Thoracic aorta (tissue), 2 donors: ENCODE measurements around the gene TMEM11. TPM values are rescaled to one million over a fixed set of nuclear protein-coding genes. Genes with fewer than 3 reads are reported as not detected.
A peak's percentile ranks its signal among the peaks of the same experiment; 100 is the strongest.

ENCODE experiments used
- ATAC-seq: fragments of 150-250 bp; one replicate; pipeline ENCODE4 v1.8.0; 2017; ENCODE audit warnings: low read depth; ENCODE audit not compliant: insufficient number of reproducible peaks, low FRiP score
- DNase-seq: peaks from one replicate; pipeline ENCODE4 v3.0.0-alpha.2; 2020; ENCODE audit warnings: low spot score
- H3K27ac ChIP-seq, 2 donors: fragments of 200-600 bp; sonication (generic); 1 replicate in 1 of 2; 2 replicates in 1 of 2; pipeline ENCODE4 v1.5.1; 2016; ENCODE audit warnings: mild to moderate bottlenecking in 2 of 2, moderate library complexity in 2 of 2
- H3K27me3 ChIP-seq: fragments of 200-600 bp; sonication (generic); replicated peaks from 2 replicates; pipeline ENCODE4 v1.6.0; 2016; ENCODE audit warnings: mild to moderate bottlenecking; ENCODE audit not compliant: insufficient read depth
- H3K36me3 ChIP-seq: fragments of 200-600 bp; sonication (generic); one replicate; pipeline ENCODE4 v1.5.1; 2016
- H3K4me1 ChIP-seq, 2 donors: fragments of 200-600 bp; sonication (generic); 1 replicate in 1 of 2; 2 replicates in 1 of 2; pipeline versions ENCODE4 v1.5.1 to v1.6.0; 2016; ENCODE audit warnings: low read depth in 2 of 2, mild to moderate bottlenecking in 1 of 2; ENCODE audit not compliant: control insufficient read depth in 1 of 2
- H3K4me3 ChIP-seq: fragments of 200-600 bp; sonication (generic); 2 replicates; pipeline ENCODE4 v1.5.1; 2016; ENCODE audit warnings: mild to moderate bottlenecking
- H3K9me3 ChIP-seq: fragments of 200-600 bp; sonication (generic); 2 replicates; pipeline ENCODE4 v1.5.1; 2016
- total RNA-seq, 2 donors: library from RNA; depleted of rRNA; stranded (reverse); fragments of >200 nt; gene quantifications; one replicate each; pipeline versions ENCODE4 v1.1.0 to v1.2.3, GENCODE V29; 2016
- TF ChIP-seq, protein P1 (sequence below): fragments of 200-600 bp; sonication (generic); IDR thresholded peaks from one replicate; pipeline ENCODE4 v1.5.1; 2019; ENCODE audit warnings: antibody characterized with exemption

The TMEM11 gene
- total RNA-seq, 2 donors from 2014 or later: 16.2 to 18.7 TPM

DNA sequence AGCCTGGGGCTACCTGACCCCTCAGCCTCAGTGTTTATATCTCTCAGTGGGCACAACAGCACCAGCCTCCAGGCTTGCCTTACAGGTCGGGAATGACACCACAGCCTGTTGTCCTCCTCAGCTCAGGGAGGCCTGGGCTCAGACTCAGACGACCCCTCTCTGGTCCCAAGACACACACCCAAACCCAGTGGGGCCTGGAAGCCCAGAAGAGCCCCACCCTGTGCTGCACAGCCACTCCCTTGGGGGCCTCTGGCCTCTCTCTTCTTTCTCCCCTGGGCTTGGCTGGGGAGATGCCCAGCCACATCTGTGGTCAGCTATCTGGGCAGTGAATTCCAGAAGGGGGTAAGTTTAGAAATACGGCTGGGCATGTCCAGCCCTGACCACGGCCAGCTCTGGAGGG is 36.9 kb upstream of the TMEM11 start:
- Histone ChIP-seq H3K4me3 (peak overlapping the region; percentile 76), H3K4me1 (peaks cover 20 to 41% of the 10 kb centered on the region in 2 donors), H3K27me3 (no peaks in the 10 kb centered on the region), H3K36me3 (no peaks in the 10 kb centered on the region), H3K27ac (peak overlapping the region; percentile 29 to 57), H3K9me3 (no peaks in the 10 kb centered on the region)
- TF ChIP-seq, protein P1, sequence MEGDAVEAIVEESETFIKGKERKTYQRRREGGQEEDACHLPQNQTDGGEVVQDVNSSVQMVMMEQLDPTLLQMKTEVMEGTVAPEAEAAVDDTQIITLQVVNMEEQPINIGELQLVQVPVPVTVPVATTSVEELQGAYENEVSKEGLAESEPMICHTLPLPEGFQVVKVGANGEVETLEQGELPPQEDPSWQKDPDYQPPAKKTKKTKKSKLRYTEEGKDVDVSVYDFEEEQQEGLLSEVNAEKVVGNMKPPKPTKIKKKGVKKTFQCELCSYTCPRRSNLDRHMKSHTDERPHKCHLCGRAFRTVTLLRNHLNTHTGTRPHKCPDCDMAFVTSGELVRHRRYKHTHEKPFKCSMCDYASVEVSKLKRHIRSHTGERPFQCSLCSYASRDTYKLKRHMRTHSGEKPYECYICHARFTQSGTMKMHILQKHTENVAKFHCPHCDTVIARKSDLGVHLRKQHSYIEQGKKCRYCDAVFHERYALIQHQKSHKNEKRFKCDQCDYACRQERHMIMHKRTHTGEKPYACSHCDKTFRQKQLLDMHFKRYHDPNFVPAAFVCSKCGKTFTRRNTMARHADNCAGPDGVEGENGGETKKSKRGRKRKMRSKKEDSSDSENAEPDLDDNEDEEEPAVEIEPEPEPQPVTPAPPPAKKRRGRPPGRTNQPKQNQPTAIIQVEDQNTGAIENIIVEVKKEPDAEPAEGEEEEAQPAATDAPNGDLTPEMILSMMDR: no peak
- no peak for DNase-seq
- no peak for ATAC-seq

DNA sequence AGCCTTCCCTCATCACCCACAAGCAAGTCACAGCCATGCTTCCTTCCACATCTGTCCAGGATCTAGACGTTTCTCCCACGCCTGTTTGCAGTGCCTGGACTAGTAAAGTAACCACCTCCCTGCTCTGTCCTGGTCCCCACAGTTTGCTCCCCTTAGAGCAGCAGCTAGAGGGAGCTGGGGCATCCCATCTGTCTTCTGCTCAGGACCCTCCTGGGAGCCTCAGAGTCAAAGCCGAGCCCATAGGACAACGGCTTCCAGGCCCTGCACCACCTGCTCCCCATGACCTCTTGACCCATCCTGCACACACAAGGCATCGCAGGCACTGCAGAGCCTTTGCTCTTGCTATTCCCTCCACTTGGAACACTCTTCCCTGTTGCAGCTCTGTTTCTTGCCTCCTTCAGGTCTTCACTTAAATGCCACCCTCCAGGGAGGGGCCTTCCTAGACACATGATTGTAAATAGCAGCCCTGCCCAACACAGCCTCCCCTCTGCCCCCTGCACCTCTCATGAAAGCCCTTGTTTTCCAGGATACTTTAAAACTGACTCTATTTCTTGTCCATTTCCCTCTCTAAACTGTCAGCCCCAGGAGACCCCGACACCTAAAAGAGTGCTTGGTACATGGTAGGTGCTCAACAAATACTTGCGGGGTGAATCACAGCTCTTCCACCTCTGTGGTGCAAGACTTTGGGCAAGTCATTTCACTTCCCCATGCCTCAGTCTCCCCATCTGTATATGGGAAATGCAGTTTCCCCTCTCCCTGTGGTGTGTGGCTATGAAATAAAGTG is 36.2 kb upstream of the TMEM11 start:
- ATAC-seq: no peak
- H3K36me3 ChIP-seq: no peaks in the 10 kb centered on the region
- H3K27me3 ChIP-seq: no peaks in the 10 kb centered on the region
- H3K4me1 ChIP-seq: peaks cover 23 to 42% of the 10 kb centered on the region in 2 donors
- TF ChIP-seq, protein P1: no peak
- H3K27ac ChIP-seq: peak overlapping the region in 1 of 2 donors; percentile 57
- no peak for DNase-seq
- no peaks in the 10 kb centered on the region for H3K9me3 ChIP-seq
- H3K4me3 ChIP-seq: no peak overlapping the region

DNA sequence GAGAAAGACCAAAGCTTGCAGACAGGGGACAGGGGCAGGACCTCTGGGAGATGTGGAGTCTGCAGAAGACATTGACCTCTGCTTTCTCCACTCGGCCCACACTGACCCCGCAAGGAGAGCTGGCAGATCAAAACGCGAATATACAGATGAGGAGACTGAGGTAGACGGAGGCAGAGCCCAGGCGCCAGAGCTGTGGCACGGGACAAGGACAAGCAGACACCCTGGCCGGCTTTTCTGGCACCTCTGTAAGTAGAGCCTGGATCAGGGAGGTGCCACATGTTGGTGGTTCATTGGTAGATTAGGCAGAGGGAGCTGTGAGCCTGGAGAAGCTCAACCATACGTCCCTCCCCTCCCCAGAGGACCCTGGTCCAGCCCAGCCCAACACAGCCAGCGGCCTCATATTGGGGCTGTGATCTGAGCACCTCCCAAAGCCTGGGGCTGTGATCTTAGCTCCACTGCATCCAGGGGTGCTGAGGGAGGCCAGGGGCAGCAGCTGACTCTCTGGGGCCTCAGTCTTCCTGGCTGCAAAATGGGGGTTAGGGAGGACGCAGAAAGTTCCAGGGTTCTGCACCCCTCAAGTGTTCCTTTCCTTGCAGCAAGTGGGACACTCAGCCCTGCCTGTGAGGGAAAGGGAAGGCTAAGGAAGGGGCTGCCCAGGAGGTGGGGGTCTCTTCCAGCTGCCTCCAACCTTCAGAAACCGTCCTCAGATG is 35.3 kb upstream of the TMEM11 start:
- no peak for DNase-seq
- no peak for ATAC-seq
- Histone ChIP-seq H3K27me3 (no peaks in the 10 kb centered on the region), H3K27ac (no peak overlapping the region), H3K36me3 (no peaks in the 10 kb centered on the region), H3K9me3 (no peaks in the 10 kb centered on the region), H3K4me3 (no peak overlapping the region), H3K4me1 (peaks cover 23 to 42% of the 10 kb centered on the region in 2 donors)
- TF ChIP-seq, protein P1: no peak

DNA sequence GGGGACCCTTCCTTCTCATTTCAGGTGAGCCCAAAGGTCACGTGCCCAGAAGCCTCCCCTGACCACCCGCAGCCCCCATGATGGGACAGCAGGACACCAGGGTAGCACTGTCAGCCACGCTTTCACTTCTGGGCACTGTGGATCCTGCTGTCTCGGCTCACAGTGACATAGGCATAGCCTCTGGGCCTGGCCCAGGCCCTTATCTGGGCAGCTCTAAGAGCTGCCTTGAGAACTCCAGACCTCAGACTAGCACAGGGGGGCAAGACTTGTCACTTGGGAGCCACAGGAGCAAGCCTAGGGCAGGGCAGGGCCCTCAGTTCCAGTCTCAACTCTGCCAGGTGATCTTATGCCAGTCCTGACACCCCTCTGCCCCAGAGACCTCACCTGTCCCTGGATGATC is 34.5 kb upstream of the TMEM11 start:
- no peak overlapping the region for H3K4me3 ChIP-seq
- DNase-seq: no peak
- no peak for ATAC-seq

More for the DNA sequence above, 34.5 kb upstream of the TMEM11 start:
- Histone ChIP-seq H3K4me1 (peaks cover 20 to 37% of the 10 kb centered on the region in 2 donors), H3K27ac (no peak overlapping the region), H3K27me3 (no peaks in the 10 kb centered on the region), H3K36me3 (no peaks in the 10 kb centered on the region), H3K9me3 (no peaks in the 10 kb centered on the region)
- TF ChIP-seq, protein P1: no peak
